ENCODE measurements around the gene SYS1.

DNA sequence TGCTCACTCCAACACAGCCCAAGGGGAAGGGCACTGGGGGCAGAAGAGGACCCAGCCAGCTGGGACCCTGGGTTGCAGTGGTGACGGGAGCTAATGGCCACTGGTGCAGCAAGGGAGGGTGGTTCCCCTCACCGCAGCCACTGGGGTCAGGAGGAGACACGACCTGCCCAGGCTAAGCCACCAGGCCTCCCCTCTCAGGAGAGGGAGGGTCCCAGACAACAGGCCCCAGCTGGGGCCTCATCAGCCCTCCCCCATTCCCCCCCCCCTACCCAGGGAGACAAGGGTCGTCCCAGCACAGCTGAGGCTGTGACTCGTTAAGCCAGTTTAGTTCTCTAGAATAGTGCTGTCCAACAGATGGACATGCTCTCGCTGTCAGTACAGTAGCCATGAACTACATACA, 37.6 kb upstream of the SYS1 start:
- TF ChIP-seq, protein P1, sequence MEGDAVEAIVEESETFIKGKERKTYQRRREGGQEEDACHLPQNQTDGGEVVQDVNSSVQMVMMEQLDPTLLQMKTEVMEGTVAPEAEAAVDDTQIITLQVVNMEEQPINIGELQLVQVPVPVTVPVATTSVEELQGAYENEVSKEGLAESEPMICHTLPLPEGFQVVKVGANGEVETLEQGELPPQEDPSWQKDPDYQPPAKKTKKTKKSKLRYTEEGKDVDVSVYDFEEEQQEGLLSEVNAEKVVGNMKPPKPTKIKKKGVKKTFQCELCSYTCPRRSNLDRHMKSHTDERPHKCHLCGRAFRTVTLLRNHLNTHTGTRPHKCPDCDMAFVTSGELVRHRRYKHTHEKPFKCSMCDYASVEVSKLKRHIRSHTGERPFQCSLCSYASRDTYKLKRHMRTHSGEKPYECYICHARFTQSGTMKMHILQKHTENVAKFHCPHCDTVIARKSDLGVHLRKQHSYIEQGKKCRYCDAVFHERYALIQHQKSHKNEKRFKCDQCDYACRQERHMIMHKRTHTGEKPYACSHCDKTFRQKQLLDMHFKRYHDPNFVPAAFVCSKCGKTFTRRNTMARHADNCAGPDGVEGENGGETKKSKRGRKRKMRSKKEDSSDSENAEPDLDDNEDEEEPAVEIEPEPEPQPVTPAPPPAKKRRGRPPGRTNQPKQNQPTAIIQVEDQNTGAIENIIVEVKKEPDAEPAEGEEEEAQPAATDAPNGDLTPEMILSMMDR (IDR thresholded peaks at IDR 0.05; ENCODE audit: control extremely low read depth in 1 of 3, insufficient read depth in 1 of 3, low read depth in 1 of 3, low read length in 3 of 3), result no peak
- TF ChIP-seq POLR2AphosphoS5 (IDR thresholded peaks at IDR 0.05; ENCODE audit: low read depth, low read length) (no peak), EGR1 (IDR thresholded peaks at IDR 0.05; ENCODE audit: borderline replicate concordance, low read depth, low read length) (no peak), SIX5 (IDR thresholded peaks at IDR 0.05; ENCODE audit: low read depth, low read length) (no peak), ASH2L (IDR thresholded peaks at IDR 0.05; ENCODE audit: low read length) (no peak), POLR2A (IDR thresholded peaks at IDR 0.05; ENCODE audit: control extremely low read depth in 1 of 2, low read depth in 2 of 2, low read length in 2 of 2) (no peak), JUND (IDR thresholded peaks at IDR 0.05; ENCODE audit: low read length) (no peak), HDAC6 (IDR thresholded peaks at IDR 0.05; ENCODE audit: low read depth, low read length) (no peak), CHD2 (IDR thresholded peaks at IDR 0.05; ENCODE audit: low read length) (no peak), EP300 (IDR thresholded peaks at IDR 0.05; ENCODE audit: borderline replicate concordance in 1 of 2, low read depth in 2 of 2, low read length in 2 of 2) (no peak), CEBPB (IDR thresholded peaks at IDR 0.05; ENCODE audit: low read depth, low read length) (no peak)
- TF ChIP-seq, protein P2, sequence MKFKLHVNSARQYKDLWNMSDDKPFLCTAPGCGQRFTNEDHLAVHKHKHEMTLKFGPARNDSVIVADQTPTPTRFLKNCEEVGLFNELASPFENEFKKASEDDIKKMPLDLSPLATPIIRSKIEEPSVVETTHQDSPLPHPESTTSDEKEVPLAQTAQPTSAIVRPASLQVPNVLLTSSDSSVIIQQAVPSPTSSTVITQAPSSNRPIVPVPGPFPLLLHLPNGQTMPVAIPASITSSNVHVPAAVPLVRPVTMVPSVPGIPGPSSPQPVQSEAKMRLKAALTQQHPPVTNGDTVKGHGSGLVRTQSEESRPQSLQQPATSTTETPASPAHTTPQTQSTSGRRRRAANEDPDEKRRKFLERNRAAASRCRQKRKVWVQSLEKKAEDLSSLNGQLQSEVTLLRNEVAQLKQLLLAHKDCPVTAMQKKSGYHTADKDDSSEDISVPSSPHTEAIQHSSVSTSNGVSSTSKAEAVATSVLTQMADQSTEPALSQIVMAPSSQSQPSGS (IDR thresholded peaks at IDR 0.05; ENCODE audit: low read length), result no peak

All from H1 (cell line).